ENCODE measurements around the gene CHST8. TPM values are rescaled to one million over a fixed set of nuclear protein-coding genes. Genes with fewer than 3 reads are reported as not detected.

CHST8 gene
- total RNA-seq, 1 experiment from 2014 or later, result not detected

GRCh38 chr19:33769208-33769607 lies 147.5 kb downstream of the CHST8 start:
- ChIA-PET POLR2A (interaction anchor here (0.6 kb wide), 1 partner anchor 395 kb away, joined by 4 read pairs; no protein-coding TSS in a partner anchor), CTCF (interaction anchor here (0.6 to 10.3 kb wide), 16 partner anchors 8 to 523 kb away, joined by 3 to 227 read pairs (median 4); no protein-coding TSS in a partner anchor)
- intact Hi-C loops (cut with micrococcal nuclease), result no loop called here
- no TSS peak for BruUV-seq (replicated peaks)
- Mint-ChIP-seq H3K4me3 (ENCODE audit: unreplicated experiment) (no peak overlapping the region), H3K9me3 (ENCODE audit: unreplicated experiment) (no peaks in the 10 kb centered on the region), H3K27me3 (ENCODE audit: insufficient read depth, unreplicated experiment) (peaks cover 21% of the 10 kb centered on the region), H3K36me3 (ENCODE audit: insufficient read depth, unreplicated experiment) (no peaks in the 10 kb centered on the region), H3K4me1 (ENCODE audit: insufficient read depth, unreplicated experiment) (no peaks in the 10 kb centered on the region), H3K27ac (ENCODE audit: low read depth, unreplicated experiment) (no peak overlapping the region)
- TF ChIP-seq, protein P1, sequence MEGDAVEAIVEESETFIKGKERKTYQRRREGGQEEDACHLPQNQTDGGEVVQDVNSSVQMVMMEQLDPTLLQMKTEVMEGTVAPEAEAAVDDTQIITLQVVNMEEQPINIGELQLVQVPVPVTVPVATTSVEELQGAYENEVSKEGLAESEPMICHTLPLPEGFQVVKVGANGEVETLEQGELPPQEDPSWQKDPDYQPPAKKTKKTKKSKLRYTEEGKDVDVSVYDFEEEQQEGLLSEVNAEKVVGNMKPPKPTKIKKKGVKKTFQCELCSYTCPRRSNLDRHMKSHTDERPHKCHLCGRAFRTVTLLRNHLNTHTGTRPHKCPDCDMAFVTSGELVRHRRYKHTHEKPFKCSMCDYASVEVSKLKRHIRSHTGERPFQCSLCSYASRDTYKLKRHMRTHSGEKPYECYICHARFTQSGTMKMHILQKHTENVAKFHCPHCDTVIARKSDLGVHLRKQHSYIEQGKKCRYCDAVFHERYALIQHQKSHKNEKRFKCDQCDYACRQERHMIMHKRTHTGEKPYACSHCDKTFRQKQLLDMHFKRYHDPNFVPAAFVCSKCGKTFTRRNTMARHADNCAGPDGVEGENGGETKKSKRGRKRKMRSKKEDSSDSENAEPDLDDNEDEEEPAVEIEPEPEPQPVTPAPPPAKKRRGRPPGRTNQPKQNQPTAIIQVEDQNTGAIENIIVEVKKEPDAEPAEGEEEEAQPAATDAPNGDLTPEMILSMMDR (IDR thresholded peaks at IDR 0.05; ENCODE audit: unreplicated experiment), result no peak
- no peak for DNase-seq (ENCODE audit: unreplicated experiment)

GRCh38 chr19:33770107-33770506 lies 148.4 kb downstream of the CHST8 start:
- intact Hi-C loops (cut with micrococcal nuclease), result loop anchor here (5.0 kb wide), 1 partner anchor 353 kb away; no protein-coding TSS in a partner anchor
- Mint-ChIP-seq H3K4me1 (ENCODE audit: insufficient read depth, unreplicated experiment) (no peaks in the 10 kb centered on the region), H3K27me3 (ENCODE audit: insufficient read depth, unreplicated experiment) (peaks cover 21% of the 10 kb centered on the region), H3K4me3 (ENCODE audit: unreplicated experiment) (no peak overlapping the region), H3K36me3 (ENCODE audit: insufficient read depth, unreplicated experiment) (no peaks in the 10 kb centered on the region), H3K9me3 (ENCODE audit: unreplicated experiment) (no peaks in the 10 kb centered on the region), H3K27ac (ENCODE audit: low read depth, unreplicated experiment) (no peak overlapping the region)
- CTCF ChIA-PET, result interaction anchor here (0.6 to 10.3 kb wide), 30 partner anchors 8 to 643 kb away, joined by 3 to 227 read pairs (median 4); no protein-coding TSS in a partner anchor
- no TSS peak for BruUV-seq (replicated peaks)
- DNase-seq (ENCODE audit: unreplicated experiment), result no peak
- POLR2A ChIA-PET, result no interaction called here
- TF ChIP-seq, protein P1 (IDR thresholded peaks at IDR 0.05; ENCODE audit: unreplicated experiment), result no peak

DNA sequence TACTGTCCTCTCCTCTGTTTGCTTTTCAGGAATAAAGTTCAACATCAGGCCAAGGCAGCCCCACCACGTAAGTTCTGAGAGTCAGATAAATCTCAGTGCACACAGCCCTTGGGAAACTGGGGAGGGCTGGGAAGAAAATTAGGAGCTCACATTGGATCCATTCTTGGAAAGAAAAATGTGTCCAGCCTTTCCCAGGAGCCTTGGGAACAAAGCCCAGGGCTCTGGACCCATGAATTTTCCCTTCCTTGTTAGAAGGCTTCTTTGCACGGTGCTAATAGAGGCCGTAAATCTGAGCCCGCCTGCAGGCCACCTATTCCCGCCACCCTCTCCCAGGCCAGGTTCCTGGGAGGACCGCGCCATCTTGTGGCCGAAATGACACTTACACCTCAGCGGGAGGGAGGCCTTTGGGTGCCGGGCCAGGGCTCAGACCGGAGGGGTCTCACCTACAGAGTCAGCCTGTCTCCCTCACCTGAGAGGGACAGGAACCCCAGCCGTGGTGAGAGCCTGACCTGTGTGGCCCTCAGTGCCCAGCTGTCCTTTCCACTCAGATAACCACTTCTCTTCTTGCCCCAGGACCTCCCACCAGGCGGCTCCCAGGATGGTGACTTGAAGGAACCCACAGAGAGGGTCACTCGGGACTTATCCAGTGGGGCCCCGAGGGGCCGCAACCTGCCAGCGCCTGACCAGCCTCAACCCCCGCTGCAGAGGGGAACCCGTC lies 149.8 kb downstream of the CHST8 start:
- Mint-ChIP-seq H3K27ac (ENCODE audit: low read depth, unreplicated experiment) (no peak overlapping the region), H3K4me1 (ENCODE audit: insufficient read depth, unreplicated experiment) (no peaks in the 10 kb centered on the region), H3K36me3 (ENCODE audit: insufficient read depth, unreplicated experiment) (no peaks in the 10 kb centered on the region), H3K9me3 (ENCODE audit: unreplicated experiment) (no peaks in the 10 kb centered on the region), H3K27me3 (ENCODE audit: insufficient read depth, unreplicated experiment) (peaks cover 21% of the 10 kb centered on the region), H3K4me3 (ENCODE audit: unreplicated experiment) (no peak overlapping the region)
- TF ChIP-seq, protein P1 (IDR thresholded peaks at IDR 0.05; ENCODE audit: unreplicated experiment), result peak; percentile 83
- BruUV-seq (replicated peaks), result no TSS peak
- CTCF ChIA-PET, result interaction anchor here (0.6 to 10.3 kb wide), 68 partner anchors 9 to 865 kb away, joined by 3 to 227 read pairs (median 4); no protein-coding TSS in a partner anchor
- DNase-seq (ENCODE audit: unreplicated experiment), result peak; percentile 75
- POLR2A ChIA-PET, result interaction anchor here (0.9 kb wide), 1 partner anchor 469 kb away, joined by 3 read pairs; the partner anchor contains the start of gene CEBPA
- intact Hi-C loops (cut with micrococcal nuclease), result loop anchor here (1.0 to 5.0 kb wide), 3 partner anchors 341 to 536 kb away; no protein-coding TSS in a partner anchor

GRCh38 chr19:33772102-33772857 lies 150.5 kb downstream of the CHST8 start:
- POLR2A ChIA-PET, result no interaction called here
- DNase-seq (ENCODE audit: unreplicated experiment), result no peak
- BruUV-seq (replicated peaks), result no TSS peak
- intact Hi-C loops (cut with micrococcal nuclease), result loop anchor here (5.0 kb wide), 1 partner anchor 355 kb away; no protein-coding TSS in a partner anchor
- Mint-ChIP-seq H3K9me3 (ENCODE audit: unreplicated experiment) (no peaks in the 10 kb centered on the region), H3K36me3 (ENCODE audit: insufficient read depth, unreplicated experiment) (no peaks in the 10 kb centered on the region), H3K4me3 (ENCODE audit: unreplicated experiment) (no peak overlapping the region), H3K4me1 (ENCODE audit: insufficient read depth, unreplicated experiment) (no peaks in the 10 kb centered on the region), H3K27me3 (ENCODE audit: insufficient read depth, unreplicated experiment) (peaks cover 21% of the 10 kb centered on the region), H3K27ac (ENCODE audit: low read depth, unreplicated experiment) (no peak overlapping the region)
- TF ChIP-seq, protein P1 (IDR thresholded peaks at IDR 0.05; ENCODE audit: unreplicated experiment), result no peak
- CTCF ChIA-PET, result interaction anchor here (0.5 to 10.3 kb wide), 37 partner anchors 11 to 686 kb away, joined by 3 to 227 read pairs (median 5); no protein-coding TSS in a partner anchor
